ENCODE data around the gene TBXAS1. TPM values are rescaled to one million over a fixed set of nuclear protein-coding genes. Genes with fewer than 3 reads are reported as not detected.

Gene TBXAS1
- polyA plus RNA-seq, 2 of the 4 experiments (the other 2 are of a cell fraction), result 8.8 to 11.6 TPM

DNA sequence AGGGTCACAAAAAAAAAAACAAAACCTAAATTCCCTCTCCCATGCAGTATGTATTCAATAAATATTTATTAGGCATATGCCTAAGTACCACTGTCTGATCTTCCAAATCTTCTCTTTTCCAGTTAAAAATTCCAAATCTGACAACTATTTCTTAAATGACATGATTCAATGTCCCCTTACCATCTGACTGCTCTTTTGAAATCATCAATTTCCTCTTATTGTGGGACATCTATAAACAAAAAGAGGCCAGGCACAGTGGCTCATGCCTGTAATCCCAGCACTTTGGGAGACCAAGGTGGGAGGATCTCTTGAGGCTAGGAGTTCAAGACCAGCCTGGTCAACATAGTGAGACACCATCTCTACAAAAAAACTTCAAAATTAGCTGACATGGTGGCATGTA lies 103.5 kb downstream of the TBXAS1 start:
- no peaks in the 10 kb centered on the region for H3K9me3 ChIP-seq

DNA sequence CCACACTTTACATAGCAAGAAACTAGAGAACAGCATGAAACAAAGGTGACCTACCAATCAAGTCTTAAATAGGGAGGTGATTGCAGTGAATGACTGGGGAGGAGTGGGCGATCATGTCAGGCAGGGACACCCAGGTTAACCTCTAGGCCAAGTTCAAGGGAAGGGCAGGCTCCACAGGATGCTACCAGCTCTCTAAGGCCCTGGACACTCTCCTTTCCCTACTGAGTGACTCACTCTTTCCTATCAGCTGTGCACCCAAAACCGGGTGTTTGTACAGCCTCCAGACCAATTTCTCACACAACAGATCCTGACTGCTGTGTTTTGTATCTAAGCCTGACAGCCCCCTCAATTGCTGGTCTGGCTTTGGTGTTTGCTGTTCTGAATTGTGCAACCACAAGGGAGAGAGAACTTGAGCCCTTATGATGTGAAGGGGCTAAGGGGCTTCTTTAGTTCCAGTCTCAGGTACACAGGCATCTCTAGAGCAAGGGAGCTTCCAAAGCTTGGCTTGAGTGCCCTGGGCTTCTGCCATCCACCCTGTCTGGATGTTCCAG lies 107.8 kb downstream of the TBXAS1 start:
- Histone ChIP-seq H3K4me2 (no peak overlapping the region), H3K4me3 (no peak overlapping the region), H3K9me3 (no peaks in the 10 kb centered on the region), H3K4me1 (peaks cover 5% of the 10 kb centered on the region; the same call in 1 of the 3 replicates), H3K27ac (0 out of 6 replicates have a peak overlapping the region, but pooled peaks of 1 of the 2 experiments have one; percentile 1)
- TF ChIP-seq HOXA7 (CRISPR knock-in tag; IDR thresholded peaks at IDR 0.05), result no peak
- no peak for TF ChIP-seq HDAC2 (IDR thresholded peaks at IDR 0.05)
- TF ChIP-seq RNF2 (IDR thresholded peaks at IDR 0.05; ENCODE audit: borderline replicate concordance, low read depth), result no peak
- TF ChIP-seq POLR2AphosphoS2 (conservative IDR thresholded peaks at IDR 0.05; ENCODE audit: low read length), result no peak
- TF ChIP-seq JUN (IDR thresholded peaks at IDR 0.05), result no peak
- no peak for TF ChIP-seq ZFP36 (IDR thresholded peaks at IDR 0.05; ENCODE audit: borderline replicate concordance, partially characterized antibody)
- TF ChIP-seq MYC (IDR thresholded peaks at IDR 0.05; ENCODE audit: borderline replicate concordance, low read length), result no peak
- POLR2A ChIA-PET, result no interaction called here
- 39% methylated on average over 2 of the region's 2 CpGs for WGBS (ENCODE audit: missing lambda C conversion rate)
- CTCF ChIA-PET, result interaction anchor here (1.7 kb wide), 1 partner anchor 10 kb away, joined by 6 read pairs; no protein-coding TSS in a partner anchor
- FAIRE-seq, result no peak
- peak; percentile 62 to 67; a peak in 5 of 6 replicates for ATAC-seq
- DNase-seq (ENCODE audit: low read depth in 1 of 2, low spot score in 1 of 2), result no peak

More for the DNA sequence above, 103.5 kb downstream of the TBXAS1 start:
- TF ChIP-seq E2F6 (IDR thresholded peaks at IDR 0.05; ENCODE audit: borderline replicate concordance, low read depth), result no peak
- no peak for TF ChIP-seq ZNF302 (CRISPR knock-in tag; IDR thresholded peaks at IDR 0.05)
- no peak for TF ChIP-seq NR3C1 (IDR thresholded peaks at IDR 0.05)
- no peak for TF ChIP-seq CEBPB (IDR thresholded peaks at IDR 0.05)
- TF ChIP-seq FOSB (CRISPR knock-in tag; IDR thresholded peaks at IDR 0.05), result no peak
- no peak for TF ChIP-seq JUN (IDR thresholded peaks at IDR 0.05)
- no peak for TF ChIP-seq HOXB5 (CRISPR knock-in tag; IDR thresholded peaks at IDR 0.05)
- TF ChIP-seq TP53 (CRISPR knock-in tag; IDR thresholded peaks at IDR 0.05), result no peak
- no peak for TF ChIP-seq EP300 (IDR thresholded peaks at IDR 0.05)
- TF ChIP-seq BHLHE40 (IDR thresholded peaks at IDR 0.05; ENCODE audit: low read depth, low read length), result no peak
- TF ChIP-seq MAFK (IDR thresholded peaks at IDR 0.05; ENCODE audit: partially characterized antibody), result no peak
- TF ChIP-seq, protein P1, sequence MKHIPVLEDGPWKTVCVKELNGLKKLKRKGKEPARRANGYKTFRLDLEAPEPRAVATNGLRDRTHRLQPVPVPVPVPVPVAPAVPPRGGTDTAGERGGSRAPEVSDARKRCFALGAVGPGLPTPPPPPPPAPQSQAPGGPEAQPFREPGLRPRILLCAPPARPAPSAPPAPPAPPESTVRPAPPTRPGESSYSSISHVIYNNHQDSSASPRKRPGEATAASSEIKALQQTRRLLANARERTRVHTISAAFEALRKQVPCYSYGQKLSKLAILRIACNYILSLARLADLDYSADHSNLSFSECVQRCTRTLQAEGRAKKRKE (CRISPR knock-in tag; IDR thresholded peaks at IDR 0.05; ENCODE audit: low read depth), result no peak
- TF ChIP-seq KDM1A (IDR thresholded peaks at IDR 0.05; ENCODE audit: low read depth), result no peak
- TF ChIP-seq EHF (CRISPR knock-in tag; IDR thresholded peaks at IDR 0.05), result no peak
- TF ChIP-seq, protein P2, sequence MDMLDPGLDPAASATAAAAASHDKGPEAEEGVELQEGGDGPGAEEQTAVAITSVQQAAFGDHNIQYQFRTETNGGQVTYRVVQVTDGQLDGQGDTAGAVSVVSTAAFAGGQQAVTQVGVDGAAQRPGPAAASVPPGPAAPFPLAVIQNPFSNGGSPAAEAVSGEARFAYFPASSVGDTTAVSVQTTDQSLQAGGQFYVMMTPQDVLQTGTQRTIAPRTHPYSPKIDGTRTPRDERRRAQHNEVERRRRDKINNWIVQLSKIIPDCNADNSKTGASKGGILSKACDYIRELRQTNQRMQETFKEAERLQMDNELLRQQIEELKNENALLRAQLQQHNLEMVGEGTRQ (IDR thresholded peaks at IDR 0.05), result no peak
- no peak for TF ChIP-seq CBX2 (IDR thresholded peaks at IDR 0.05; ENCODE audit: borderline replicate concordance, low read depth)
- TF ChIP-seq EHMT2 (IDR thresholded peaks at IDR 0.05; ENCODE audit: low read depth), result no peak
- FAIRE-seq (no peak), DNase-seq (ENCODE audit: low read depth in 1 of 2, low spot score in 1 of 2) (no peak), ATAC-seq (no peak)
- H3K27ac ChIP-seq, result no peak overlapping the region
- POLR2A ChIA-PET, result interaction anchor here (0.6 kb wide), 1 partner anchor 15 kb away, joined by 3 read pairs; no protein-coding TSS in a partner anchor
- CTCF ChIA-PET, result interaction anchor here (0.6 kb wide), 1 partner anchor 118 kb away, joined by 3 read pairs; no protein-coding TSS in a partner anchor
- peaks cover 5% of the 10 kb centered on the region; the same call in 1 of the 3 replicates for H3K4me1 ChIP-seq
- H3K4me3 ChIP-seq, result no peak overlapping the region
- no peak overlapping the region for H3K4me2 ChIP-seq

GRCh38 chr7:139937715-139938114 lies 108.7 kb downstream of the TBXAS1 start:
- no peak for TF ChIP-seq HEYL (CRISPR knock-in tag; IDR thresholded peaks at IDR 0.05)
- TF ChIP-seq BHLHE40 (IDR thresholded peaks at IDR 0.05; ENCODE audit: low read depth, low read length), result no peak
- TF ChIP-seq MYC (IDR thresholded peaks at IDR 0.05; ENCODE audit: borderline replicate concordance, low read length), result no peak
- TF ChIP-seq HOXB5 (CRISPR knock-in tag; IDR thresholded peaks at IDR 0.05), result no peak
- TF ChIP-seq POLR2A (IDR thresholded peaks at IDR 0.05; ENCODE audit: low read length), result no peak
- TF ChIP-seq GATA3 (IDR thresholded peaks at IDR 0.05; ENCODE audit: borderline replicate concordance), result no peak
- no peak for TF ChIP-seq NR3C1 (IDR thresholded peaks at IDR 0.05)
- TF ChIP-seq KDM1A (IDR thresholded peaks at IDR 0.05; ENCODE audit: low read depth), result no peak
- TF ChIP-seq PHF8 (IDR thresholded peaks at IDR 0.05; ENCODE audit: borderline replicate concordance, low read depth), result no peak
- no peak for TF ChIP-seq ZSCAN20 (CRISPR knock-in tag; IDR thresholded peaks at IDR 0.05)
- no peak for TF ChIP-seq MAZ (IDR thresholded peaks at IDR 0.05; ENCODE audit: borderline replicate concordance, low read depth, low read length)
- TF ChIP-seq FOXS1 (CRISPR knock-in tag; IDR thresholded peaks at IDR 0.05), result no peak
- TF ChIP-seq BCL3 (IDR thresholded peaks at IDR 0.05), result no peak
- TF ChIP-seq, protein P3, sequence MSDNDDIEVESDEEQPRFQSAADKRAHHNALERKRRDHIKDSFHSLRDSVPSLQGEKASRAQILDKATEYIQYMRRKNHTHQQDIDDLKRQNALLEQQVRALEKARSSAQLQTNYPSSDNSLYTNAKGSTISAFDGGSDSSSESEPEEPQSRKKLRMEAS (IDR thresholded peaks at IDR 0.05), result no peak
- TF ChIP-seq, protein P1 (CRISPR knock-in tag; IDR thresholded peaks at IDR 0.05; ENCODE audit: low read depth), result no peak
- no peak for DNase-seq (ENCODE audit: low read depth in 1 of 2, low spot score in 1 of 2)
- ATAC-seq, result no peak
- Histone ChIP-seq H3K4me2 (no peak overlapping the region), H3K27ac (no peak overlapping the region), H3K4me1 (peaks cover 5% of the 10 kb centered on the region; the same call in 1 of the 3 replicates), H3K4me3 (no peak overlapping the region), H3K9me3 (no peaks in the 10 kb centered on the region)
- WGBS (ENCODE audit: missing lambda C conversion rate), result 85% methylated on average over 6 of the region's 6 CpGs
- CTCF ChIA-PET, result interaction anchor here (1.7 kb wide), 1 partner anchor 9 kb away, joined by 6 read pairs; no protein-coding TSS in a partner anchor
- FAIRE-seq, result no peak
- POLR2A ChIA-PET, result no interaction called here
